Neural cell (in vitro differentiated cells): ENCODE data around the gene STUB1. TPM values are rescaled to one million over a fixed set of nuclear protein-coding genes. Genes with fewer than 3 reads are reported as not detected.

Experiments used
- H2AFZ ChIP-seq: fragments of 200-600, 300-800 bp; sonication (generic), shearing (Covaris generic); 2 replicates; pipeline ENCODE4 v1.6.0; 2014; ENCODE audit warnings: low read depth, mild to moderate bottlenecking, antibody characterized with exemption, low read length, moderate library complexity
- H3F3A ChIP-seq: fragments of 200-600 bp; shearing (Covaris generic); 2 replicates; pipeline ENCODE4 v1.6.1; 2016; ENCODE audit warnings: mild to moderate bottlenecking, moderate library complexity, mixed read lengths, antibody characterized with exemption, low read length; ENCODE audit not compliant: insufficient read depth, poor library complexity, severe bottlenecking
- H3K27ac ChIP-seq: fragments of 200-600, 300-800 bp; sonication (generic), shearing (Covaris generic); 2 replicates; pipeline ENCODE4 v1.5.1; 2014; ENCODE audit warnings: mild to moderate bottlenecking, low read length, moderate library complexity
- H3K27me3 ChIP-seq: fragments of 300-800, 200-600 bp; sonication (generic), shearing (Covaris generic); 2 replicates; pipeline ENCODE4 v1.6.0; 2014; ENCODE audit warnings: mild to moderate bottlenecking, low read depth, low read length, moderate library complexity; ENCODE audit not compliant: insufficient read depth
- H3K36me3 ChIP-seq: fragments of 300-800, 200-600 bp; sonication (generic), shearing (Covaris generic); 2 replicates; pipeline ENCODE4 v1.5.1; 2014; ENCODE audit warnings: mild to moderate bottlenecking, antibody characterized with exemption, low read length, moderate library complexity; ENCODE audit not compliant: insufficient read depth
- H3K4me2 ChIP-seq: fragments of 300-800, 200-600 bp; sonication (generic), shearing (Covaris generic); 2 replicates; pipeline ENCODE4 v1.6.0; 2014; ENCODE audit warnings: mild to moderate bottlenecking, low read length
- H3K4me3 ChIP-seq: fragments of 300-800, 200-600 bp; sonication (generic), shearing (Covaris generic); 2 replicates; pipeline ENCODE4 v1.5.1; 2014; ENCODE audit warnings: mild to moderate bottlenecking, low read length, moderate library complexity
- H3K79me2 ChIP-seq: fragments of 200-600 bp; shearing (Covaris generic); replicated peaks from 2 replicates; pipeline ENCODE4 v1.6.0; 2014; ENCODE audit warnings: mild to moderate bottlenecking, low read length, moderate library complexity; ENCODE audit not compliant: insufficient read depth
- H3K9ac ChIP-seq: fragments of 300-800, 200-600 bp; sonication (generic), shearing (Covaris generic); 2 replicates; pipeline ENCODE4 v1.6.1; 2016; ENCODE audit warnings: mild to moderate bottlenecking, low read length, mixed read lengths
- H3K9me2 ChIP-seq: fragments of 200-600 bp; shearing (Covaris generic); 2 replicates; pipeline ENCODE4 v1.6.1; 2016; ENCODE audit warnings: mild to moderate bottlenecking, low read length, mixed read lengths; ENCODE audit not compliant: insufficient read depth
- H3K9me3 ChIP-seq: fragments of 200-600, 300-800 bp; sonication (generic), shearing (Covaris generic); 2 replicates; pipeline ENCODE4 v1.6.1; 2016; ENCODE audit warnings: mild to moderate bottlenecking, mixed run types, low read length, moderate library complexity, mixed read lengths
- H4K20me1 ChIP-seq: fragments of 200-600 bp; shearing (Covaris generic); 2 replicates; pipeline ENCODE4 v1.6.1; 2016; ENCODE audit warnings: mild to moderate bottlenecking, mixed run types; ENCODE audit not compliant: insufficient read depth
- EP300 ChIP-seq: fragments of 450-650 bp; conservative IDR thresholded peaks from 2 replicates; pipeline ENCODE4 v1.6.1; 2014; ENCODE audit warnings: antibody characterized with exemption, mild to moderate bottlenecking, moderate library complexity; ENCODE audit not compliant: poor library complexity, severe bottlenecking
- EZH2 ChIP-seq: fragments of 200-600, 300-800 bp; shearing (Covaris generic), sonication (generic); IDR thresholded peaks from 2 replicates; pipeline ENCODE4 v1.6.1; 2014; ENCODE audit warnings: antibody characterized with exemption, low read length, borderline replicate concordance, mild to moderate bottlenecking; ENCODE audit not compliant: insufficient read depth, poor library complexity, severe bottlenecking
- MXI1 ChIP-seq: fragments of 450-650 bp; conservative IDR thresholded peaks from 2 replicates; pipeline ENCODE4 v1.6.1; 2014; ENCODE audit warnings: antibody characterized with exemption, mild to moderate bottlenecking; ENCODE audit not compliant: poor library complexity, severe bottlenecking
- POLR2AphosphoS5 ChIP-seq: IDR thresholded peaks from 2 replicates; pipeline ENCODE4 v1.6.1; 2012
- RAD21 ChIP-seq: fragments of 450-650 bp; conservative IDR thresholded peaks from 2 replicates; pipeline ENCODE4 v1.6.1; 2014; ENCODE audit warnings: antibody characterized with exemption, mild to moderate bottlenecking, moderate library complexity
- SMC3 ChIP-seq: fragments of 450-650 bp; conservative IDR thresholded peaks from 2 replicates; pipeline ENCODE4 v1.6.1; 2014; ENCODE audit warnings: antibody characterized with exemption, mild to moderate bottlenecking, moderate library complexity; ENCODE audit not compliant: poor library complexity
- TAF1 ChIP-seq: IDR thresholded peaks from 2 replicates; pipeline ENCODE4 v1.6.1; 2012; ENCODE audit warnings: low read depth
- polyA plus RNA-seq: library from polyadenylated mRNA; depleted of rRNA; stranded (reverse); fragments of >200 nt; gene quantifications from 2 replicates; pipeline ENCODE4 v1.2.3, GENCODE V29; 2014
- TF ChIP-seq, protein P1 (sequence below): IDR thresholded peaks from 2 replicates; pipeline ENCODE4 v1.6.1; 2012; ENCODE audit warnings: borderline replicate concordance
- TF ChIP-seq, protein P2 (sequence below): fragments of 450-650 bp; IDR thresholded peaks from 2 replicates; pipeline ENCODE4 v1.5.1; 2014; ENCODE audit warnings: antibody characterized with exemption, mild to moderate bottlenecking, moderate library complexity; ENCODE audit not compliant: poor library complexity, severe bottlenecking

STUB1 gene
- polyA plus RNA-seq, 1 donor from 2014 or later = 120 TPM

DNA sequence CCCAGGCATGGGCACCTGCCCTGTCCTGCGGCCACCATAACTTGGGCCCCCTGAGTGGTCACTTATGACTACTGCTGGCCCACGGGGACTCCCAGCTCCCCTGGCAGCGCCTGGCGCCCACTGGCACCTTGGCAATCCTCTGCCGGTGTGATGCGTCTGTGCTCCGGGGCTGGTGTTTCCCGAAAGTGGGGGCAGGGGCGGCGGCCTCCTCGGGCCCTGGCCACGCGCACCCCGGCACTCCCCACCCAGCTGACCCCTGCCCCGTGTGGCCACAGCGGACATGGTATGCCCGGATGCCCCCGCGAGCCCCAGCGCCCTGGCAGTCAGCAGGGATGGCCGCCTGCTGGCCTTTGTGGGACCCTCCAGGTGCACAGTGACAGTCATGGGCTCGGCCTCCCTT, 22.7 kb upstream of the STUB1 start:
- Histone ChIP-seq H2AFZ (no peak overlapping the region), H3F3A (no peaks in the 10 kb centered on the region), H3K4me3 (no peak overlapping the region), H3K9me3 (no peaks in the 10 kb centered on the region), H3K4me2 (no peak overlapping the region), H3K79me2 (no peaks in the 10 kb centered on the region), H3K9ac (no peak overlapping the region), H4K20me1 (no peaks in the 10 kb centered on the region), H3K27ac (no peak overlapping the region), H3K9me2 (no peaks in the 10 kb centered on the region), H3K27me3 (no peaks in the 10 kb centered on the region), H3K36me3 (no peaks in the 10 kb centered on the region)
- TF ChIP-seq EZH2 (no peak), TAF1 (no peak), EP300 (no peak), MXI1 (no peak), POLR2AphosphoS5 (no peak)
- TF ChIP-seq, protein P1, sequence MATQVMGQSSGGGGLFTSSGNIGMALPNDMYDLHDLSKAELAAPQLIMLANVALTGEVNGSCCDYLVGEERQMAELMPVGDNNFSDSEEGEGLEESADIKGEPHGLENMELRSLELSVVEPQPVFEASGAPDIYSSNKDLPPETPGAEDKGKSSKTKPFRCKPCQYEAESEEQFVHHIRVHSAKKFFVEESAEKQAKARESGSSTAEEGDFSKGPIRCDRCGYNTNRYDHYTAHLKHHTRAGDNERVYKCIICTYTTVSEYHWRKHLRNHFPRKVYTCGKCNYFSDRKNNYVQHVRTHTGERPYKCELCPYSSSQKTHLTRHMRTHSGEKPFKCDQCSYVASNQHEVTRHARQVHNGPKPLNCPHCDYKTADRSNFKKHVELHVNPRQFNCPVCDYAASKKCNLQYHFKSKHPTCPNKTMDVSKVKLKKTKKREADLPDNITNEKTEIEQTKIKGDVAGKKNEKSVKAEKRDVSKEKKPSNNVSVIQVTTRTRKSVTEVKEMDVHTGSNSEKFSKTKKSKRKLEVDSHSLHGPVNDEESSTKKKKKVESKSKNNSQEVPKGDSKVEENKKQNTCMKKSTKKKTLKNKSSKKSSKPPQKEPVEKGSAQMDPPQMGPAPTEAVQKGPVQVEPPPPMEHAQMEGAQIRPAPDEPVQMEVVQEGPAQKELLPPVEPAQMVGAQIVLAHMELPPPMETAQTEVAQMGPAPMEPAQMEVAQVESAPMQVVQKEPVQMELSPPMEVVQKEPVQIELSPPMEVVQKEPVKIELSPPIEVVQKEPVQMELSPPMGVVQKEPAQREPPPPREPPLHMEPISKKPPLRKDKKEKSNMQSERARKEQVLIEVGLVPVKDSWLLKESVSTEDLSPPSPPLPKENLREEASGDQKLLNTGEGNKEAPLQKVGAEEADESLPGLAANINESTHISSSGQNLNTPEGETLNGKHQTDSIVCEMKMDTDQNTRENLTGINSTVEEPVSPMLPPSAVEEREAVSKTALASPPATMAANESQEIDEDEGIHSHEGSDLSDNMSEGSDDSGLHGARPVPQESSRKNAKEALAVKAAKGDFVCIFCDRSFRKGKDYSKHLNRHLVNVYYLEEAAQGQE = no peak
- TF ChIP-seq, protein P2, sequence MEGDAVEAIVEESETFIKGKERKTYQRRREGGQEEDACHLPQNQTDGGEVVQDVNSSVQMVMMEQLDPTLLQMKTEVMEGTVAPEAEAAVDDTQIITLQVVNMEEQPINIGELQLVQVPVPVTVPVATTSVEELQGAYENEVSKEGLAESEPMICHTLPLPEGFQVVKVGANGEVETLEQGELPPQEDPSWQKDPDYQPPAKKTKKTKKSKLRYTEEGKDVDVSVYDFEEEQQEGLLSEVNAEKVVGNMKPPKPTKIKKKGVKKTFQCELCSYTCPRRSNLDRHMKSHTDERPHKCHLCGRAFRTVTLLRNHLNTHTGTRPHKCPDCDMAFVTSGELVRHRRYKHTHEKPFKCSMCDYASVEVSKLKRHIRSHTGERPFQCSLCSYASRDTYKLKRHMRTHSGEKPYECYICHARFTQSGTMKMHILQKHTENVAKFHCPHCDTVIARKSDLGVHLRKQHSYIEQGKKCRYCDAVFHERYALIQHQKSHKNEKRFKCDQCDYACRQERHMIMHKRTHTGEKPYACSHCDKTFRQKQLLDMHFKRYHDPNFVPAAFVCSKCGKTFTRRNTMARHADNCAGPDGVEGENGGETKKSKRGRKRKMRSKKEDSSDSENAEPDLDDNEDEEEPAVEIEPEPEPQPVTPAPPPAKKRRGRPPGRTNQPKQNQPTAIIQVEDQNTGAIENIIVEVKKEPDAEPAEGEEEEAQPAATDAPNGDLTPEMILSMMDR = no peak

GRCh38 chr16:658679-659571, 21.3 kb upstream of the STUB1 start:
- Histone ChIP-seq H2AFZ (no peak overlapping the region), H3K9me3 (no peaks in the 10 kb centered on the region), H3K9ac (no peak overlapping the region), H3K79me2 (no peaks in the 10 kb centered on the region), H4K20me1 (no peaks in the 10 kb centered on the region), H3K9me2 (no peaks in the 10 kb centered on the region), H3K27me3 (no peaks in the 10 kb centered on the region), H3F3A (no peaks in the 10 kb centered on the region), H3K4me3 (no peak overlapping the region), H3K27ac (no peak overlapping the region), H3K4me2 (no peak overlapping the region), H3K36me3 (no peaks in the 10 kb centered on the region)
- TF ChIP-seq, protein P2 = no peak
- no peak for TF ChIP-seq POLR2AphosphoS5
- TF ChIP-seq EP300 = no peak
- no peak for TF ChIP-seq MXI1
- no peak for TF ChIP-seq EZH2
- no peak for TF ChIP-seq SMC3
- TF ChIP-seq RAD21 = no peak
